Measurements from ENCODE around the gene GNMT. TPM values are rescaled to one million over a fixed set of nuclear protein-coding genes. Genes with fewer than 3 reads are reported as not detected.

Gene GNMT
- total RNA-seq, 1 donor from 2014 or later: 0.54 TPM

DNA sequence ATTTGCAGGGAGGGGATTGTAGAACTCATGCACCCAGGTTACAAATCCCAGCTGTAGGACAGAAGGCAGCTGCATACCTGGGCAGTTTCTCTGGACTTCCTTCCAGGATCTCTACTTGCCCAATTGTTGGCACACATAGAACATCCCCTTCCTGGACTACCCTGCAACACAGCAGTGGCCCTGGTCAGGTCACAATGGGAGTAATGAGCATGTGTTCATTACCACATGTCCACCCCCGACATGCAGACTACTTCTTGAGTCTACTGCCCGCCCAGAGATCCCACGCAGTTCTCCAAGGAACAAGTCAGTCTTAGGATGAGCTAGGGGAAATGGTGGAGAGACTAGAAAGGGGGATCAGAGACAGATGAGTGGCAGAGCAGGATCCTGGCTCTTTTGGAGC, 13.4 kb downstream of the GNMT start:
- Mint-ChIP-seq H3K36me3 (ENCODE audit: unreplicated experiment) (no peaks in the 10 kb centered on the region), H3K27me3 (ENCODE audit: unreplicated experiment) (peaks cover 2% of the 10 kb centered on the region), H3K4me3 (ENCODE audit: unreplicated experiment) (no peak overlapping the region), H3K9me3 (ENCODE audit: unreplicated experiment) (no peaks in the 10 kb centered on the region), H3K27ac (ENCODE audit: unreplicated experiment) (no peak overlapping the region), H3K4me1 (ENCODE audit: low read depth, unreplicated experiment) (peaks cover 3% of the 10 kb centered on the region)
- TF ChIP-seq, protein P1, sequence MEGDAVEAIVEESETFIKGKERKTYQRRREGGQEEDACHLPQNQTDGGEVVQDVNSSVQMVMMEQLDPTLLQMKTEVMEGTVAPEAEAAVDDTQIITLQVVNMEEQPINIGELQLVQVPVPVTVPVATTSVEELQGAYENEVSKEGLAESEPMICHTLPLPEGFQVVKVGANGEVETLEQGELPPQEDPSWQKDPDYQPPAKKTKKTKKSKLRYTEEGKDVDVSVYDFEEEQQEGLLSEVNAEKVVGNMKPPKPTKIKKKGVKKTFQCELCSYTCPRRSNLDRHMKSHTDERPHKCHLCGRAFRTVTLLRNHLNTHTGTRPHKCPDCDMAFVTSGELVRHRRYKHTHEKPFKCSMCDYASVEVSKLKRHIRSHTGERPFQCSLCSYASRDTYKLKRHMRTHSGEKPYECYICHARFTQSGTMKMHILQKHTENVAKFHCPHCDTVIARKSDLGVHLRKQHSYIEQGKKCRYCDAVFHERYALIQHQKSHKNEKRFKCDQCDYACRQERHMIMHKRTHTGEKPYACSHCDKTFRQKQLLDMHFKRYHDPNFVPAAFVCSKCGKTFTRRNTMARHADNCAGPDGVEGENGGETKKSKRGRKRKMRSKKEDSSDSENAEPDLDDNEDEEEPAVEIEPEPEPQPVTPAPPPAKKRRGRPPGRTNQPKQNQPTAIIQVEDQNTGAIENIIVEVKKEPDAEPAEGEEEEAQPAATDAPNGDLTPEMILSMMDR (IDR thresholded peaks at IDR 0.05; ENCODE audit: partially characterized antibody, unreplicated experiment): no peak
- no peak for DNase-seq

DNA sequence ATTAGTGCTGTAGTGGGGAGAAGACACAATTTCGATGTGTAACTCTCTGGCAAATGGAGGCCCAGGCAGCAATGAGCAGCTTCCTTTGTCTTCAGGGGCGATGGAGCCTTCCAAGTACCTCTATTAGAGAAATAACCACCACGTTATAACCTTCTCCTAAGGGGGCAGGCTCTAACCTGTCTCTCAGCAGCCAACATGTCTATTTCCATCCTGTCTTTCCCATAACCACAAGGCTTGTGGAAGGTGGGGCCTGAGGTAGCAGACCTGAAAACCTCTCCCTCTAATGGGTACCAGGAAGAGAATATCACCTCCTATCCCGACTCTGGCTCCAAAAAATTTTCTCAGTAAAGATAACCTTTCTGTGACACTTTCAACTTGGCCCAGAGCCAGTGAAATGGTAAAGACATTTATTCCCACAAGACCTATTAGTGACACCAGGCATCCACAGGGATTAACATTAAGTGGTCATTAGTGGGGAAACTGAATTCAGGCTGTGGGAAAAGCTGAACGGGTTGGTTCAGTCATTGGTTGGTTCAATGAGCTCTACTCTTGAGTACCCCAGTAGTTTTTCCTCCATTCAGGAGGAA, 14.5 kb downstream of the GNMT start:
- DNase-seq: no peak
- TF ChIP-seq, protein P1 (IDR thresholded peaks at IDR 0.05; ENCODE audit: partially characterized antibody, unreplicated experiment): no peak
- Mint-ChIP-seq H3K9me3 (ENCODE audit: unreplicated experiment) (peaks cover 4% of the 10 kb centered on the region), H3K4me3 (ENCODE audit: unreplicated experiment) (no peak overlapping the region), H3K36me3 (ENCODE audit: unreplicated experiment) (no peaks in the 10 kb centered on the region), H3K27ac (ENCODE audit: unreplicated experiment) (no peak overlapping the region), H3K27me3 (ENCODE audit: unreplicated experiment) (peaks cover 4% of the 10 kb centered on the region), H3K4me1 (ENCODE audit: low read depth, unreplicated experiment) (peaks cover 9% of the 10 kb centered on the region)

DNA sequence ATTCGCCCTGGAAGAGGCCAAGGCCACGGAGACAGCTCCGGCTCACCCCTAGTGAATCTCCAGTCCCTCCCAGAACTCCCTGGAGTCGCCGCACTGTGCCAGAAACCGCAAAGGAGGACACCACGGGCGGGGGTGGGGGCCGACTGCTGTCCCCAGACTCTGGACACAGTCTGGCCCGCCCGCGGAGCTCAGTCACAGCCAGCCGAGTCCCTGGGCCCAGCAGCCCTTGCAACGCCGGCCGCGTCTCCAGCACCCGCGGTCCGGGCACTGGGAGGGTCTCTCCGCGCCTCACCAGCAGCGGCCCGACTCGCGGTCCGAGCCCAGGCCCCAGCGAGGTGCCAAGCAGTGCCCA, 17.9 kb downstream of the GNMT start:
- Mint-ChIP-seq H3K4me1 (ENCODE audit: low read depth, unreplicated experiment) (peaks cover 9% of the 10 kb centered on the region), H3K27ac (ENCODE audit: unreplicated experiment) (no peak overlapping the region), H3K9me3 (ENCODE audit: unreplicated experiment) (peaks cover 4% of the 10 kb centered on the region), H3K27me3 (ENCODE audit: unreplicated experiment) (peaks cover 5% of the 10 kb centered on the region), H3K4me3 (ENCODE audit: unreplicated experiment) (peak overlapping the region; percentile 90), H3K36me3 (ENCODE audit: unreplicated experiment) (no peaks in the 10 kb centered on the region)
- peak; percentile 47 for DNase-seq
- TF ChIP-seq, protein P1 (IDR thresholded peaks at IDR 0.05; ENCODE audit: partially characterized antibody, unreplicated experiment): no peak

DNA sequence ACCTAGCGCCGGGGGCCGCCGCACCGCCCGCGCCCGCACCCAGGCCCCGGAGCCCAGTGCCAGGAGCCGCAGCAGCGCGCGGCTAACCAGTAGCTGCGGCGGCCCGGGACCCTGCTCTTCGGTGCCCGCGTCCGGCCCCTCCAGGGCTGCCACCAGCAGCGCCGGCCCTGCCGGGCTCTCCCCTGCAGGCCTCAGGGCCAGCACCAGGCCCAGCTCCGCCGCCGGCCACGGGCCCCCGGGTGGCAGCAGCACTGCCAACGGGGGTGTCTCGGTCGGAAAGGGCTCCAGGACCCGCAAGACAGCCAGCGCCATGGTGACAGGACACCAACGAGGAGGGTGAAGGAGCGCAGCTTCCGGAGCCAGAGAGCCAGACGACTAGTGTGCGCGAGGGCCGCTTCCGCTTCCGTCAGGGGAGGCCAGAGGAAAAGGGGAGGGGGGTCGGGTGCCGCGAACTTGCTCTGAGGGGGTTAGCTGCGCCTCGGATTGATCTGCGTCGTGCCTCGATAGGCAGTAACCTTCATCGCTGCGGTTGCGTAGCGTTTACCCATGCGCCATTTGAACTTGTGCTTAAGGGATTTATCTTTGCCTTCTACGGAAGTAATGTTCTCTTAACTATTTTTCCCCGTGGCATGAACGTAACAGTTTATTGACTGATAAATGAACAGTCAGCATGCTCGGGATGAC, 18.4 kb downstream of the GNMT start, which contains the start of gene PEX6:
TSS of gene PEX6 (minus strand) at position 343 of the 684 bp plus-strand sequence. CDS start at position 312, 31 bp downstream.
- Mint-ChIP-seq H3K4me3 (ENCODE audit: unreplicated experiment) (peak within 1 kb of the TSS; percentile 96), H3K27me3 (ENCODE audit: unreplicated experiment) (peaks cover 5% of the 10 kb centered on the region), H3K36me3 (ENCODE audit: unreplicated experiment) (no peaks in the 10 kb centered on the region), H3K27ac (ENCODE audit: unreplicated experiment) (peak within 1 kb of the TSS; percentile 85), H3K9me3 (ENCODE audit: unreplicated experiment) (peaks cover 4% of the 10 kb centered on the region), H3K4me1 (ENCODE audit: low read depth, unreplicated experiment) (peaks cover 10% of the 10 kb centered on the region)
- peak; percentile 94 for DNase-seq
- TF ChIP-seq, protein P1 (IDR thresholded peaks at IDR 0.05; ENCODE audit: partially characterized antibody, unreplicated experiment): no peak

DNA sequence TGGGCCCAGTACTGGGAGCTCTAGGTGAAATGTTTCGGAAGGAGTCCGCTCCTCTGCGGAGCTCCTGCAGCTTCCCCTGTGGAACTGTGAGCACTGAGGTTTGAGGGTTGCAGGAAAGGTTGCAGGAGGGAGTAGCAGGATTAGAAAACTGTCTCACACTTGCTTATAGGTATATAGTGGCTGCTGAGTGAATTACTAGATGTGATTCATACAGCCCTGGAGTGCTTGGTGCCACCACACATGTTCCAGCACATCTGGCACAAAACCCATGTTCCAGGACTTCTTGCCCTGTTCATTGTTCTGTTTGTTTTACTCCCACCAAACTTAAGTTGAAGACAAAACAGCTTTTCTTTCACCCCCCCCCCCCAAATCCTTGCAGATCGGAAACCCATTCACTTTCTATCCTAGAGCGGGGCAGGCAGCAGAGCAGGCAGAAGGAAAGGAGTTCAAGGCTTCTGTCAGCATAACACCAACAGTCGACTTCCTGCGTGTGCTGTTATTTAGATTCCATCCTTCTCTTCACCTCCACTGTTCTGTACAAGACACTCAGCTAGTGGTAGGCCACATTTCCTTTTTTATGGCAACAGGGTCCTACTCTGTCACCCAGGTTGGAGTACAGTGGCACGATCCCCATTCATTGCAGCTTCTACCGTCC, 19.1 kb downstream of the GNMT start:
- no peaks in the 10 kb centered on the region for H3K36me3 Mint-ChIP-seq (ENCODE audit: unreplicated experiment)
- TF ChIP-seq, protein P1 (IDR thresholded peaks at IDR 0.05; ENCODE audit: partially characterized antibody, unreplicated experiment): no peak
- H3K9me3 Mint-ChIP-seq (ENCODE audit: unreplicated experiment): peaks cover 4% of the 10 kb centered on the region
- H3K27me3 Mint-ChIP-seq (ENCODE audit: unreplicated experiment): peaks cover 5% of the 10 kb centered on the region
- peak overlapping the region; percentile 85 for H3K27ac Mint-ChIP-seq (ENCODE audit: unreplicated experiment)
- H3K4me3 Mint-ChIP-seq (ENCODE audit: unreplicated experiment): peak overlapping the region; percentile 96
- DNase-seq: no peak
- peaks cover 10% of the 10 kb centered on the region for H3K4me1 Mint-ChIP-seq (ENCODE audit: low read depth, unreplicated experiment)

Measured in glutamatergic neuron (in vitro differentiated cells).